ENCODE measurements around the gene MROH8.

DNA sequence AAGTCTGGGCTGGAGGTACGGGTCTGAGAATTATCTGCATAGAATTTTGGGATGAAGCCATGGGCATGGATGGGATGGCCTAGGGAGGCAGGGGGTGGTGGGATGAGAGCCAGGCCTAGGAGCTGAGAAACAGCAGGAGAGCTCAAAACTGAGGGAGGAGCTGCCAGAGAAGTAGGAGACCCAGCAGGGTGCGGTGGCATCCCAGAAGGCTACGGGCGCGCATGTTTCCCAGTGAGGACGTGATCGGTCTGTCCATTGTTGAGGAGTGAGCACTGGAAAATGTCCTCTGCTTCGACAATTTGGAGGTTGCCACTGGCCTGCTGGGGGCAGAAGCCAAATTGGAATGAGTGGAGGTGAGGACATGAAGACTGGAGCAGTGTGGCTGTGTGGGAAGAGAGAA, 14.5 kb upstream of the MROH8 start:
- TF ChIP-seq BACH2 (CRISPR knock-in tag; IDR thresholded peaks at IDR 0.05; ENCODE audit: borderline replicate concordance) (no peak), RARB (CRISPR knock-in tag; IDR thresholded peaks at IDR 0.05) (no peak), ZNF70 (CRISPR knock-in tag; IDR thresholded peaks at IDR 0.05) (no peak), TCF4 (CRISPR knock-in tag; IDR thresholded peaks at IDR 0.05; ENCODE audit: borderline replicate concordance) (no peak), ZNF565 (CRISPR knock-in tag; conservative IDR thresholded peaks at IDR 0.05; ENCODE audit: low read depth) (no peak), ZC3H10 (CRISPR knock-in tag; IDR thresholded peaks at IDR 0.05) (no peak), ZFP3 (CRISPR knock-in tag; IDR thresholded peaks at IDR 0.05) (no peak), GLIS3 (CRISPR knock-in tag; IDR thresholded peaks at IDR 0.05) (no peak), ISL1 (CRISPR knock-in tag; IDR thresholded peaks at IDR 0.05) (no peak)
- TF ChIP-seq, protein P1, sequence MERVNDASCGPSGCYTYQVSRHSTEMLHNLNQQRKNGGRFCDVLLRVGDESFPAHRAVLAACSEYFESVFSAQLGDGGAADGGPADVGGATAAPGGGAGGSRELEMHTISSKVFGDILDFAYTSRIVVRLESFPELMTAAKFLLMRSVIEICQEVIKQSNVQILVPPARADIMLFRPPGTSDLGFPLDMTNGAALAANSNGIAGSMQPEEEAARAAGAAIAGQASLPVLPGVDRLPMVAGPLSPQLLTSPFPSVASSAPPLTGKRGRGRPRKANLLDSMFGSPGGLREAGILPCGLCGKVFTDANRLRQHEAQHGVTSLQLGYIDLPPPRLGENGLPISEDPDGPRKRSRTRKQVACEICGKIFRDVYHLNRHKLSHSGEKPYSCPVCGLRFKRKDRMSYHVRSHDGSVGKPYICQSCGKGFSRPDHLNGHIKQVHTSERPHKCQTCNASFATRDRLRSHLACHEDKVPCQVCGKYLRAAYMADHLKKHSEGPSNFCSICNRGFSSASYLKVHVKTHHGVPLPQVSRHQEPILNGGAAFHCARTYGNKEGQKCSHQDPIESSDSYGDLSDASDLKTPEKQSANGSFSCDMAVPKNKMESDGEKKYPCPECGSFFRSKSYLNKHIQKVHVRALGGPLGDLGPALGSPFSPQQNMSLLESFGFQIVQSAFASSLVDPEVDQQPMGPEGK (CRISPR knock-in tag; IDR thresholded peaks at IDR 0.05; ENCODE audit: borderline replicate concordance) = no peak
- TF ChIP-seq, protein P2, sequence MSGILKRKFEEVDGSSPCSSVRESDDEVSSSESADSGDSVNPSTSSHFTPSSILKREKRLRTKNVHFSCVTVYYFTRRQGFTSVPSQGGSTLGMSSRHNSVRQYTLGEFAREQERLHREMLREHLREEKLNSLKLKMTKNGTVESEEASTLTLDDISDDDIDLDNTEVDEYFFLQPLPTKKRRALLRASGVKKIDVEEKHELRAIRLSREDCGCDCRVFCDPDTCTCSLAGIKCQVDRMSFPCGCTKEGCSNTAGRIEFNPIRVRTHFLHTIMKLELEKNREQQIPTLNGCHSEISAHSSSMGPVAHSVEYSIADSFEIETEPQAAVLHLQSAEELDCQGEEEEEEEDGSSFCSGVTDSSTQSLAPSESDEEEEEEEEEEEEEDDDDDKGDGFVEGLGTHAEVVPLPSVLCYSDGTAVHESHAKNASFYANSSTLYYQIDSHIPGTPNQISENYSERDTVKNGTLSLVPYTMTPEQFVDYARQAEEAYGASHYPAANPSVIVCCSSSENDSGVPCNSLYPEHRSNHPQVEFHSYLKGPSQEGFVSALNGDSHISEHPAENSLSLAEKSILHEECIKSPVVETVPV (CRISPR knock-in tag; IDR thresholded peaks at IDR 0.05) = no peak
- TF ChIP-seq, protein P3, sequence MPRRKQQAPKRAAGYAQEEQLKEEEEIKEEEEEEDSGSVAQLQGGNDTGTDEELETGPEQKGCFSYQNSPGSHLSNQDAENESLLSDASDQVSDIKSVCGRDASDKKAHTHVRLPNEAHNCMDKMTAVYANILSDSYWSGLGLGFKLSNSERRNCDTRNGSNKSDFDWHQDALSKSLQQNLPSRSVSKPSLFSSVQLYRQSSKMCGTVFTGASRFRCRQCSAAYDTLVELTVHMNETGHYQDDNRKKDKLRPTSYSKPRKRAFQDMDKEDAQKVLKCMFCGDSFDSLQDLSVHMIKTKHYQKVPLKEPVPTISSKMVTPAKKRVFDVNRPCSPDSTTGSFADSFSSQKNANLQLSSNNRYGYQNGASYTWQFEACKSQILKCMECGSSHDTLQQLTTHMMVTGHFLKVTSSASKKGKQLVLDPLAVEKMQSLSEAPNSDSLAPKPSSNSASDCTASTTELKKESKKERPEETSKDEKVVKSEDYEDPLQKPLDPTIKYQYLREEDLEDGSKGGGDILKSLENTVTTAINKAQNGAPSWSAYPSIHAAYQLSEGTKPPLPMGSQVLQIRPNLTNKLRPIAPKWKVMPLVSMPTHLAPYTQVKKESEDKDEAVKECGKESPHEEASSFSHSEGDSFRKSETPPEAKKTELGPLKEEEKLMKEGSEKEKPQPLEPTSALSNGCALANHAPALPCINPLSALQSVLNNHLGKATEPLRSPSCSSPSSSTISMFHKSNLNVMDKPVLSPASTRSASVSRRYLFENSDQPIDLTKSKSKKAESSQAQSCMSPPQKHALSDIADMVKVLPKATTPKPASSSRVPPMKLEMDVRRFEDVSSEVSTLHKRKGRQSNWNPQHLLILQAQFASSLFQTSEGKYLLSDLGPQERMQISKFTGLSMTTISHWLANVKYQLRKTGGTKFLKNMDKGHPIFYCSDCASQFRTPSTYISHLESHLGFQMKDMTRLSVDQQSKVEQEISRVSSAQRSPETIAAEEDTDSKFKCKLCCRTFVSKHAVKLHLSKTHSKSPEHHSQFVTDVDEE (CRISPR knock-in tag; IDR thresholded peaks at IDR 0.05) = no peak

Measured in SK-N-SH treated with all-trans-retinoic acid at 6 μM for 48 hours (cell line).